ENCODE data around the gene CTXND1.
A peak's percentile ranks its signal among the peaks of the same experiment; 100 is the strongest.
"Not testable (repeated sequence)": the region's sequence is repeated elsewhere in the genome, so short reads cannot be mapped to it uniquely, and the experiment has no call there.

CTXND1 gene

DNA sequence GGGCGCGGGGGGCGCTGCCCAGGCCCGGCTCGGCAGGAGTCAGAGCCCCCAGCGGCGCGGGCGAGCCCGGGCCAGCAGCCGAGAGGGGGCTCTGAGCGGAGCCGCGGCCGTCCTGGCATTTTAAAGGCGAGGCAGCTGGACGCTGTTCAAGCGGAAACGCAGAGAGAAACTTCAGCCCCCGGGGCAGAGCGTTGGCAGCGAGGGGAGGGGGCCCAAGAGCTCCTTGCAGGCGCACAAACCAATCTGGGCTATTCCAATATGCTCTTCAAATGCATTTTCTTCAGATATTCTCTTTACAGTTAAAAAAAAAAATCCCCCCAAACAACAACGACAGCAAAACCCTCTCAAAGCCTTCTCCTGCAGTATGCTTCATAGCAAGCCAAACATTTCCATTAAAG is at the start of gene CTXND1:
Gene CTXND1 (minus strand): TSS at position 93 of the 398 bp plus-strand sequence. CDS start 50,264 bp downstream, outside the sequence.
- peak in 13 of 56 donors; percentile 4 to 50 (median 21) for DNase-seq

DNA sequence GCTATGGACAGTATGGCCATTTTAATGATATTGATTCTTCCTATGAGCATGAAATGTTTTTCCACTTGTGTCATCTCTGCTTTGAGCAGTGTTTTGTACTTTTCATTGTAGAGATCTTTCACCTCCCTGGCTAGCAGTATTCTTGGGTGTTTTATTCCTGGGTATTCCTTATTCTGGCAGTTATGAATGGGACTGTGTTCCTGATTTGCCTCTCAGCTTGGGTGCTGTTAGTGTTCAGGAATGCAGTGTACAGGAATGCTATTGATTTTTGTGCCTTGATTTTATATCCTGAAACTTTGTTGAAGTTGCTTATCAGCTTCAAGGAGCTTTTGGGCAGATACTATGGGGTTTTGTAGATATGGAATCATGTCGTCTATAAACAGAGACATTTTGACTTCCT is 49.5 kb upstream of the CTXND1 start:
- DNase-seq: no peak

DNA sequence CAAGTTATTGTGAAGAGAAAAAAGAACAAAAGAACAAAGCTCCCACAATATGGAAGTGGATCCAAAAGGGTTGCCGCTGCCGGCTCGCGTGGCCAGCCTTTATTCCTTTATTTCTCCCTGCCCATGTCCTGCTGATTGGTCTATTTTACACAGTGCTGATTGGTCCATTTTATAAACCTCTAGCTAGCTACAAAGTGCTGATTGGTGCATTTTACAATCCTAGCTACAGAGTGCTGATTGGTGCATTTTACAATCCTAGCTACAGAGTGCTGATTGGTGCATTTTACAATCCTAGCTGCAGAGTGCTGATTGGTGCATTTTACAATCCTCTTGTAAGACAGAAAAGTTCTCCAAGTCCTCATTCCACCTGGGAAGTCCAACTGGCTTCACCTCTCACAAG is 43.8 kb upstream of the CTXND1 start:
- DNase-seq: not testable (repeated sequence)

DNA sequence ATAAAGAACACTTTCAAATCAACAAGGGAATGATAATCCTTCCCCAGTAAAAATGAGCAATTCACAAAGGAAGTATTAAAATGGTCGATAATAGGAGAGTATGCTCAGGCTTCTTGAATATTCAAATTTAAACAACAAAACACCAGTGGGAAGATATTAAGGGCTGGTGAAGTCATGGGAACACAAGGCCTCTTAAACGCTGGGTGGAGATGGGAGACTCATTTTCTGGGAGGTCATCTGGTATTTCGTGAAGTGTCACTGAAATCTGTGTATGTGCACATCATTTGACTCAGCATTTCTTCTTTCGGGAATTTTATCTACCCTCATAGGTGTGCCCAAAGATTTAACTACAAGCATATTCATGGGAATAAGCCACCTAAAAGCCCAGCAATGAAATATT is 40.1 kb upstream of the CTXND1 start:
- DNase-seq: no peak

DNA sequence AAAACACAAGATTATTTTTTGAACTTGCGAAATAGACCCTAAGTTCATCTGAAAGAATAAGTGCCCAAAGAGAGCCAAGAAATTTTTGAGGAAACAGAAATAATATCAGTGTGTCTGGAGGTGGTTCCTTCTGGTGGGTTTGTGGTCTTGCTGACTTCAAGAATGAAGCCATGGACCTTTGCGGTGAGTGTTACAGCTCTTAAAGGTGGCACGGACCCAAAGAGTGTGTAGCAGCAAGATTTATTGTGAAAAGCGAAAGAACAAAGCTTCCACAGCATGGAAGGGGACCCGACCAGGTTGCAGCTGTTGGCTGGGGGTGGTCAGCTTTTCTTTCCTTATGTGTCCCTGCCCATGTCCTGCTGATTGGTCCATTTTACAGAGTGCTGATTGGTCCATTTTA is 38.9 kb upstream of the CTXND1 start:
- not testable (repeated sequence) for DNase-seq

DNA sequence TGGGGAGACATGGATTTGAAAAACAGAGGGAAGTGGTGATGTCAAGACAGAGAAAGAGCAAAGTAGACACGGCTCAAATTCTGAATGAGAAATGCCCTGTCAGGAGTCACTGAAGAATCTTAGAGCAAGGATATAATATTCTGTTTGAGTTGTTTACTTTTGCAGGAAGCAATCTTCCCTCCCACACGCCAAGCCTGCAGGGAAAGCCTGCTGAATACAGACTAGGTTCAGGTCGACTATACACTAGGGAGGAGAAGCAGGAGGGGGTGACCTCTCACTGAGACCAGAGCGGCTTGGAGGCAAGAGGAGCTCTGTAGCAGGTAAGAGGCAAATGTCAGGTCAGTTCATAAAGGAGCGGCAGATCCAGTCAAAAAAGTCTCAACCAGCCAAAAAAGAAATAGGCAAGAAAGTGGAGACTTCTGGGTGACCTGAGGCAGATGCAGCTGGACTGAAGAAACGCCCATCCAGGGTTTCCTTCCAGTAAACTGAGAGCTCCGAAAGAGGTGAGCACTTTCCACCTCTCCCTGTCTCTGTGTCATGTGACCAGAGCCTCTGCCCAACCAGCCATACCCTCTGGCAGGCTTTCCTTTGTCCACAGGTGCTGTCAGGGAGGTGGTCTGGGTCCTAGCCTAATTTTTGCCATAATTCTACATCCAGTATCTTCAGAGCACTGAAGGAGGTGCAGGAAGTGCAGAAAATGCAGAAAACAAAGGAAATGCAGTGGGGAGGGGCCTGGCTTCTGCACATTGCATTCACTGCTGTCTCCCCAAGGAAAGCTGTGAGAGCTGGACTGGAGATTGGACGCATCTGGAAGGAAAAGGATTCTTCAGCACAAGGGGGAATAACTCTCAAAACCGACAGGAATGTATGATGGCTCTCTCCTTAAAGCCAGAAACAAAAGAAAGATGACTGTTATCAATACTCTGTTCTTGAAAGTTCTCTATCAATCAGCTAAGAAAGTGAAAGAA is 37.8 kb upstream of the CTXND1 start:
- DNase-seq: no peak

DNA sequence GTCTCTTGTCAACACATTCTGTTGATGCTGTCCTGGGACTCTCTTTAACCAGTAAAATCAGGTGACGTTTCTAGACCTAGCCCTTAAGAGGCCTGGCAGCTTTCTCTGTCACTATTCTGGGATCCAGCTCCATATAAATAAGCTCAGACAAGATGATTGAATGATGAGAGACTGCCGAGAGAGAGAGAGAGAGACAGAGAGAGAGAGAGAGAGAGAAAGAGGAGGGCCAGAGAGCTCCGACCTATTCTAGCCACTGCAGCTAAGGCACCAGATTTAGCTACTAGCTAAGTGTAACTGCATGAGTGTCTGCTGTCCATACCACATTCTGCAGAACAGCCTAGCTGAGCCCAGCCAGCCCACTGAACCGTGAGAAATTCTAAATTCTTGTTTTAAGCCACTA is 36.1 kb upstream of the CTXND1 start:
- DNase-seq: no peak

DNA sequence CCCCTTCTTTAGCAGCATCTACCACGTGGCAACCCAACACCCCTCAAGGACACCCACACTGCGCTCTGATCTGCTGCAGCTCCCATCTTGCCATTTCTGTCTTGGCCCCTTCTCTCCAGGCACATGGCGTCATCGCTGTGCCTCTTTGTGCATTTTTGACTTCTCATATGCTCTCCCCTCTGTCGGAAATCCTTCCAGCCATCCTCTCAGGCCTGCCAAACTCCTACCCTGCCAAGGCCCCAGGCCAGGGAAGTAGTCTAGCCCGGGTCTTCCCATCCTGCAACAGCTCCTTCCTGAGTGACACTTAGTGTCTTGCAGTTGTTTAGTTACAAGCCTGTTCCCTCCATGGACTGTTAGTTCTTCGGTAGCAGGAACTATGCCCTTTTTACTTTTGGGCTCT is 34.0 kb upstream of the CTXND1 start:
- DNase-seq: no peak

DNA sequence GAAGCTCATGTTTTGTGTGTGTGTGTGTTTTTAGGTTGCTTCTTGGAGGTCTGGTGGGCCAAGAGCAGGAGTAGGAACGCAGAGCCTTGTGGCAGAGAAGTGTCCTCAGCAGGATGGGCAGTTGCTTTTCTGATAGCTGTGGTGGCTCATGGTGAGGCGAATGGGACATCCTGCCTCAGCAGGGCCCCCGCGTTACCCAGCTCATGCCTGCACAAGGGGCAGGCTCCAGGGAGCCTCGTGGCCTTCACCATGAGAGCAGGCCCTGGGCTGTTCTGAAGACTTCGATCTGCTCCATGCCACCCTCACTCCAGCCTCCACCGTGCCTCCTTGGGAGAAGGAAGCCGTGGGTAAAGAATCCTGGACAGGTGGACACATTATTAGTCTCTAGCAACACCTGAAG is 33.4 kb upstream of the CTXND1 start:
- no peak for DNase-seq

DNA sequence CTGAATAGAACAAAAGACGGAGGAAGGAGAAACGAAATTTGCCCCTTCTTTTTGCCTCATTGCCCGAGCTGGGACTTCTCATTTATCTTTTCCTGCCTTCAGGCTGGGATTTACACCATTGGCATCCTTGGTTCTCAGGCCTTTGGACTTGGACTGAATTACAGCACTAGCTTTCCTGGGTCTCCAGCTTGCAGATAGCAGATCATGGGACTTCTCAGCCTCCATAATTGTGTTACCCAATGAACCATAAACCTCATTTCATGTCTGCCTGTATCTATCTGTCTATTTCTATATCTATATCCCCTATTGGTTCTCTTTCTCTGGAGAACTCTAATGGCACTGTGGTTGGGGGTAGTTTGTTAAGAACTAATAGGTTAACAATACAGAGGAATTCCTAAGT is 31.5 kb upstream of the CTXND1 start:
- DNase-seq: no peak

DNA sequence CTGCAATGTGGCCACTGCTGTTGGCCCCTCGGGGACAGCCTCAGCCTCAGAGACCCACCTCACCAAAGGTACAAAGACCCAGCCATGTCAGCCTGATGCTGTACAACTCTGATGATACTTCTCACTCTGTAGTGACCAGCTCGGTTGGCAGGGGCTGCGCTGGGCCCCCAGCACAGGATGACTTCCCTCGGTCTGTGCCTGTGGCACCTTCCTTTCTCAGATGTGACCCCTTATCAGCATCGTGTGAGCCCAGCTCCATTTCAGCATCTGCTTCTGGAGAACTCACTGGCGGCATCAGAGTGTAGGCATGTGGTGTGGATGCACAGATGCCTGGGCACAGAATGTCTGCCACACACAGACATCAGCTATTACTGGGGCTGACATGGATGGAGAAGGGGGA is 25.1 kb upstream of the CTXND1 start:
- DNase-seq: no peak

DNA sequence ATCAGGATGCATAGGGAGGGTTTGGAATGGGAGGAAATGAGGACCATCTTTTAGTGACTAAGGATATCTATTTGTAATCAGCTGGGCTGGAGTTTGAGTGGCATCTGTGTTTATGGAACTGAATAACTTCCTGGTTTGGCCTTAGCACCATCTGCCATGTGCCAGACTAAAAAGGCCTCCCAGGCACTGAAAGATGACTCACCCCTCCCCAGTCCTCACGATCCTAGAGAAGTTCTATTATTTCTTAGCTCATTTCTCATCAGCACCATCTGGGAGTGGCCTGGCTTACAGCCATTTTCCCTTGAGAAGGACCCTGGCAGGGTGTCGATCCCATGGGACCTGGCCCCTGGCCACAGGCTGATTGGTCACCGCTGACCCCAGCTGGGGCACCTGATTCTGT is 23.9 kb upstream of the CTXND1 start:
- peak in 1 of 56 donors; percentile 7 for DNase-seq

DNA sequence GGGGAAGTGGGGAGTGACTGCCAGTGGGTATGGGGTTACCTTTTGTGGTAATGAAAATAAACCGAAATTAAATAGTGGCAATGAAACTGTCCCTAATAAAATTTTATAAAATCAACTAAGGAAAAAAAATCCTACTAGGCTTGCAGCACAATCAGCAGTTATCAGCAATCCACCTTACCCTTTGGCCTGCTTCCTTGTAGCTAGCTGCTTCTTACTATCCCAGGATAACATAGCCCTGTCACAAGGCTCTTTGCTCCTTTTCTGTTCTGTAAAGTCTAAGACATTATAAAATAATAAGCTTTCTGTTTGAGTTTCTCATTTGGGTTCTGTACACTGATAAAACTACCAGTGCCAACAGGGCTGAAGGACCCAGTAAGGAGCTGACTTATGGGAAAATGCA is 23.0 kb upstream of the CTXND1 start:
- no peak for DNase-seq

DNA sequence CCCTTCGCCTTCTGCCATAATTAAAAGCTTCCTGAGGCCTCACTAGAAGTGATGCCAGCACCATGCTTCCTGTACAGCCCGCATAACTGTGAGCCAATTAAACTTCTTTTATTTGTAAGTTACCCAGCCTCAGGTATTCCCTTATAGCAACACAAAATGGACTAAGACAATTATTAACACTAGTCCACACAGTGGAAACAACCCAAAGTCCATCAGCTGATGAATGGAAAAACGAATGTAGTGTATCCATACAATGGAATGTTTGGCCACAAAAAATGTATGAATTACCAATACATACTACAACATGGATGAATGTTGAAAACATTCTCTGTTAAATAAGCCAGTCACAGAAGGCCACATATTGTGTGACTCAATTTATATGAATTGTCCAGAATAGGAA is 22.5 kb upstream of the CTXND1 start:
- no peak for DNase-seq

DNA sequence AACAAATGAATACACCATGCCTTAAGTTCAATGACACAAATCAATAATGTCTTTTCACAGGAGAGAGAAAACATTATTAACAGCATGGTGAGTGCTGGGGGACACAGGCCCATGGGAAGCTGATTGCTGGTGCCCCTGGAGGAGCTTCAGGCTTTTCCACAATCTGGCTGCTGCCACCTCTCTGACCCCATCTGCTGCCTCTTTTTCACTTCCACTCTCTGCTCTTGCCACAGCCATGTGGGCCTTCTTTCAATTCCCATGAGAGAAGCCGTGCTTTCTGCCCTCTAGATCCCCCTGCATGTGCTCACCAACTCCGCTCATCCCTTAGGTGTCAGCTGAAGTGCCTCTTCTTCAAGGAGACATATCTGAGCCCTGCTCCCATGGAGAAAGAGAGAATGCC is 21.0 kb upstream of the CTXND1 start:
- DNase-seq: no peak

DNA sequence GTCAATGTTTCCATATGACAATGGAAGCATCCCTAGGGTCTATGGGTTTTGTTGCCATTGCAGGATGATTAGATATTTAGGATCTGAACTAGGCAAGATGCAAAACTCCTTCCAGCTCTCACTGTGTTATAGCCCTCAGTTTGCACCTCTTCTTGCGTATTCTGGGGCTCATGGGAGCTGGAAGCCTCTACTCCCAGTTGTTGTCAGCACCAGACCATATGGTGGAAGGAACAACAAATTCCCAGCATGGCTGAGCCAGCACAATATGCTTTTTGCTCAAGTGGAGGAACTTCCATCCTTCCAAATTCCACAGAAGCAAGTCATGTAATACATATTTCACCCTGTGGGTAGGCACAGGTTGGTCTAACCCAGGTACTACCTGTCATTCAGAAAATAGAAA is 18.5 kb upstream of the CTXND1 start:
- DNase-seq: no peak

DNA sequence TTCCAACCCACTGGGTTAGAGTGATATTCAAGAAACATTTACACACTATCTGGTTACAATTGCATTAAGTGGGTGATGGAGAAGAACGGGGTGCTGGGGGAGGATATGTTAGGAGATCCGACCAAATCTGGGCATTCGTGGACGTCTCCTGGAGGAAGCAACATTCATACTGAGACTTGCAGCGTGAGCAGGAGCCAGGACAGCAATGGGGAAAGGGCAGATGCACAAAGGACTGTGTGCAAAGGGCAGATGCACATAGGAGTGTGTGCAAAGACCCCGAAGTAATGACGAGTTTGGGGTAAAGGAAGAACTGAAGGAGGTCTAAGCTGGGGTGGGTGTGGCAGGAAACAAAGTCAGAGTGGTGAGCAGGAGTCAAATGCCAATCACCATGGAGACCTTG is 16.1 kb upstream of the CTXND1 start:
- no peak for DNase-seq

DNA sequence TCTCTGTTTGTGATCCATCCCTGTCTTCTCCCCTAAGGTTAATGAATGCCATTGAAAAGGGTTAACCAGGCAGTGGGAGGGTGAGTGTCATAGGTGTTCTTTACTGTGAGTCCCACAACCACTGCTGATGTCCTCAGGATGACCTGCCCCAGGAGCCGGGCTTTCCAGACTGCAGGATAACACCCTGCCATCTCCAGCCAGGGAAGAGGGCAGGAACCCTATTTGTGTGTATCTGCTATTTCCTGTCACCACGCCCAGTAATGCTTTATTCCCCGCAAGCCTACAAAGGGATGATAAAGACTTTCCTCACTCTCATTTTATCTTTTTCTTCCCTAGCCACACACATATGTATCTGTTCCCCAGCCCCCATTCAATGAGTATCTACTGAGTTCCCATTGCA is 15.6 kb upstream of the CTXND1 start:
- DNase-seq: no peak

DNA sequence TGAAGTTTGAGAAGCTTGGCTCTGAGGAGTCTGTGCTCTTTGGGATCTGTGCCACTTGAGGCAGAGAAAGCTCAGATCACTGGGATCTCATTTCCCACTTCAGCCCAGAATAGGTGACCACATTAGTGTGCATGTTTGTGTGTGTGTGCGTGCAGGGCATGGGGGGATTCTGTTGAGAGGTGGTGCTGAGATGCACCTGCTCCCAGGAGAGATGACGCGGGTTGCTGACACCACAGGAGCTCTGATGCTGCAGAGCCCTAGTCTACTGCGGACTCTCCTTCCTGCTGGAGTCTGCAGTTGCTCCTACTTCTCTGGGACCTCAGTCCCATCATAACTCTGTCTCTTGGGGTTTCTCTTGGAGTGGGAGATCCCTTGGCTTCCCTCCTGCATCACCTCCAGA is 14.7 kb upstream of the CTXND1 start:
- no peak for DNase-seq

DNA sequence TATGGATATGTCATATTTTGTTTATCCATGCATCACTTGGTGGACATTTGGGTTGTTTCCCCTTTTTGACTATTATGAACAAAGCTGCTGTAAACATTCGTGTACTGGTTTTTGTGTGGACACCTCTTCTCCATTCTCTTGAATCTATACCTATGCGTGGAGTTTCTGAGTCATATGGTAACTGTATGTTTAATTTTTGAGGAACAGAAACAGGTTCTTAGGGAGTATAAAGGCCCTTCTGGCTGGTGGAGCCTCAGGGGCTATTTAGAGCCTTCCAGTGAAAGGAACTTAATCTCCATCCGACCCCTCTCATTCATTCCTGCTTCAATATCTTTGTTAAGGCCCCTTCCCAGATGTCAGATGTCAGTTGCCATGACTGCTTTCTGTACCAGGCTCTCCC is 14.1 kb upstream of the CTXND1 start:
- DNase-seq: no peak

DNA sequence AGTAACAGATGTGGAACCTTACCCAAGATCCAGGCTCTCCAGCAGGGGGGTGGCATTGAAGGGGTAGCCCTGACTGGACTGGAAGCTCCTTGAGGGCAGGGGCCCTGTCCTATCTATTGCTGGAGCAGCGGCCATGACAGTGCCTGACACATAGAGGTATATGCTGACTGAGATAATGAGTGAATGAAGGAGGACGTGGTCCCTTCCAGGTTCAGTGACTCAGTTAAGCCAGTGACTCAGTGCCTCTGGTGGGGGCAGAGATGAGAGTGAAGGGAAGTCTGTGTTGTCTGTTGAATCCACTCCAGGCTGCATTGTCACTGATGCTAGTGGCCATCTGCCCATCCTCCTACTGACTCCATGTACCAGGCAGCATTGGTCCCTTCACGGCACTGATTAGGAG is 13.0 kb upstream of the CTXND1 start:
- no peak for DNase-seq

DNA sequence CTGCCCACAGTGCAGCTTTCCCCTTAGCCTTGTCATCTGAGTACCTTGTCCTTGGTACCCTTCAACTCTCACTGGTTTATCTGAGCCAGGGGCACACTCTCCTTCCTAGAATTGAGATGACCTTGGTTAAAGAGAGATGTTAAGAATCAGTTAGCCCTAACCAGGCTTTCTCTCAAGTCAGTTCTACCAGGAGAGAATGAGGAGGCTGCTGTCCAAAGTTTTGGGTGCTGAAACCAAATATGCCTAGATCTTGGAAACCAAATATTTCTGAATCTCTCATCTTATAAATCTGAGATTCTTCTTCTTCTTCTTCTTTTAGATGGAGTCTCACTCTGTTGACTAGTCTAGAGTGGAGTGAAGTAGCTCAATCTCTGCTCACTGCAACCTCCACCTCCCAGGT is 12.0 kb upstream of the CTXND1 start:
- no peak for DNase-seq

DNA sequence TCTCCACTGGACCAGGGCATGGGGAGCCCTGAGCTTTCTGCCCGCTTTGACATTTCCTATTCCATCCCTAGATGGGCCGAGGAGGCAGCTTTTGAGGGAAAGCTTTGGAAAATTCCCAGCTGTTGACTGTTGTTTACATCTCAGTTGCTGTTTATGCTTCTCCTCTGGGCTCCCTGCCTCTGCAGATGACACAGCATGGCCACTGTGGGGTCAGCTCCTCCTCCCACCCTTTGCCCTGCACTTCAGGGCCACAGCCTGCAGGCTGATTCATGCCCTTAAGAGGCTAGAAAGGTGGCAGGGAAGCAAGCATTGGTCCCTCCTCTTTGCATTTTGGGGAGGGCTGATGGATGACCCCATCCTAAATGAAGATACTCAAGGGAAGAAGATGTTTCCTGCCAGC is 8.5 kb upstream of the CTXND1 start:
- no peak for DNase-seq
